ENCODE results near the gene EXOC2.

The EXOC2 gene

DNA sequence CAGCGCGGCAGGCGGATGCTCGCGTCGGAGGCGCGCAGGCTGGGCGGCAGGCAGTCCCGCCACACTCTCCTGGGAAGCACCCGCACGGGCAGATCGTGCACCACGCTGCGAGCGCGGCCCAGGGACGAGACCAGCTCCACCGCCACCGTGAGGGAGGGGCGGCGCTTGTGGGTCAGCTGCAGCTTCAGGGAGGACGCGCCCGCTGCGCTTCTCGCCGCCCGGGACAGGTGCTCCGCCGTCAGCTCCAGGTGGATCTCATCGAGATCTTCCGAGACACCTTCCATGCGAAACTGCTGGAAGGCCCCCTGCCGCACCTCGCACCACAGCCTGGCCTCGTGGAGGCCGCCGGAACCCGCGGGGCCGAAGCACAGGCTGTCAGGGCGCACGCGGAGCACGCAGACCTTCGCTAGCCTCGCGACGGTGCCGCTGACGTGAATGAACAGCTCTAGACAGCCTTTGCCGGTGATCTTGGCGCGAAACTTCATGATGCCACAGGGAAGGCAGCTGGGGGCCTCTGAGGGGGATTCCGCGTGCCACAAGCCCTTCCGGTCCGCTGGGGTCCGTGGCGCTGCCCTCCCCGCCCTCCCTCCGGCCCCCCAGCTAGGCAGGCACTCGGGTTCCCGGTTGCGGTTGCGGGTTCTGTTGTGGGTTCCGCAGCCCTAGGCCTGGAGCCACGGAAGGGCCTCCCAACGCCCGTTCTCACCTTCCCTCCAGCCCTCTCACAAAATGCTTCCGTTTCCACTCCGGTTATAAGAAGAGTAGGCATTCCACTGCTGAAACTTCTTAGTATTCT is 36.3 kb downstream of the EXOC2 start, which contains the start of gene HUS1B:
HUS1B (minus strand) TSS at position 641 of the 793 bp plus-strand sequence; CDS start at position 485, 156 bp downstream.
- Histone ChIP-seq H3K27me3 (ENCODE audit: insufficient read depth, low read length, poor library complexity) (no peaks in the 10 kb centered on the region), H4K20me1 (ENCODE audit: insufficient read depth, low read length) (peaks cover 21% of the 10 kb centered on the region), H3K9ac (ENCODE audit: low read depth, low read length) (no peak within 1 kb of the TSS), H3K4me3 (ENCODE audit: low read depth in 1 of 2, low read length in 2 of 2) (no peak within 1 kb of the TSS), H3K36me3 (ENCODE audit: insufficient read depth, low read length) (0 out of 2 replicates have a peak, but pooled peaks cover 3% of the 10 kb centered on the region), H3K4me1 (ENCODE audit: insufficient read depth, low read length) (peaks cover 23% of the 10 kb centered on the region), H3K9me3 (ENCODE audit: insufficient read depth, low read length, severe bottlenecking) (no peaks in the 10 kb centered on the region), H2AFZ (ENCODE audit: low read depth, low read length) (no peak within 1 kb of the TSS), H3K4me2 (ENCODE audit: insufficient read depth, low read length) (no peak within 1 kb of the TSS), H3K27ac (ENCODE audit: low read length) (no peak within 1 kb of the TSS), H3K79me2 (ENCODE audit: insufficient read depth, low read length) (peaks cover 20% of the 10 kb centered on the region)
- TF ChIP-seq, protein P1, sequence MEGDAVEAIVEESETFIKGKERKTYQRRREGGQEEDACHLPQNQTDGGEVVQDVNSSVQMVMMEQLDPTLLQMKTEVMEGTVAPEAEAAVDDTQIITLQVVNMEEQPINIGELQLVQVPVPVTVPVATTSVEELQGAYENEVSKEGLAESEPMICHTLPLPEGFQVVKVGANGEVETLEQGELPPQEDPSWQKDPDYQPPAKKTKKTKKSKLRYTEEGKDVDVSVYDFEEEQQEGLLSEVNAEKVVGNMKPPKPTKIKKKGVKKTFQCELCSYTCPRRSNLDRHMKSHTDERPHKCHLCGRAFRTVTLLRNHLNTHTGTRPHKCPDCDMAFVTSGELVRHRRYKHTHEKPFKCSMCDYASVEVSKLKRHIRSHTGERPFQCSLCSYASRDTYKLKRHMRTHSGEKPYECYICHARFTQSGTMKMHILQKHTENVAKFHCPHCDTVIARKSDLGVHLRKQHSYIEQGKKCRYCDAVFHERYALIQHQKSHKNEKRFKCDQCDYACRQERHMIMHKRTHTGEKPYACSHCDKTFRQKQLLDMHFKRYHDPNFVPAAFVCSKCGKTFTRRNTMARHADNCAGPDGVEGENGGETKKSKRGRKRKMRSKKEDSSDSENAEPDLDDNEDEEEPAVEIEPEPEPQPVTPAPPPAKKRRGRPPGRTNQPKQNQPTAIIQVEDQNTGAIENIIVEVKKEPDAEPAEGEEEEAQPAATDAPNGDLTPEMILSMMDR (IDR thresholded peaks at IDR 0.05; ENCODE audit: borderline replicate concordance, extremely low read depth, low read length, poor library complexity, severe bottlenecking) = no peak
- no peak for TF ChIP-seq EZH2 (IDR thresholded peaks at IDR 0.05; ENCODE audit: borderline replicate concordance, low read depth, low read length, severe bottlenecking)
- ATAC-seq (ENCODE audit: insufficient read depth, low read depth) (no peak), DNase-seq (no peak)

DNA sequence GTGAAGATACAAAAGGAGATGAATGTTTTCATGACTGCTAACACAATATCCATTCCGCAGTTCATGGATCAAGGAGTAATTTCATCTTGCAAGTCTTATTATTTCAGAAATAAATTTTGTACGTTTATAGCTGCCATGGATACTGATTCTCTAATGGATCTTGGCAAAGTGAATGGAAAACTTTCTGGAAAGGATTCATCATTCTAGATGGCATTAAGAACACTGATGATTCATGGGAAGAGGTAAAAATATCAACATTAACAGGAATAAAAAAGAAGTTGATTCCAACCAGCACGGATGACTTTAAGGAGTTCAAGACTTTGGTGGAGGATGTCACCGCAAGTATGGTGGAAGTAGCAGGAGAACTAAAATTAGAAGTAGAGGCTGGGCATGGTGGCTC is 38.8 kb downstream of the EXOC2 start:
- Histone ChIP-seq H3K4me2 (ENCODE audit: insufficient read depth, low read length) (no peak overlapping the region), H3K27me3 (ENCODE audit: insufficient read depth, low read length, poor library complexity) (no peaks in the 10 kb centered on the region), H3K4me1 (ENCODE audit: insufficient read depth, low read length) (peaks cover 2% of the 10 kb centered on the region), H3K79me2 (ENCODE audit: insufficient read depth, low read length) (peaks cover 10% of the 10 kb centered on the region), H3K9ac (ENCODE audit: low read depth, low read length) (no peak overlapping the region), H3K27ac (ENCODE audit: low read length) (no peak overlapping the region), H3K36me3 (ENCODE audit: insufficient read depth, low read length) (0 out of 2 replicates have a peak, but pooled peaks cover 3% of the 10 kb centered on the region), H3K9me3 (ENCODE audit: insufficient read depth, low read length, severe bottlenecking) (no peaks in the 10 kb centered on the region), H3K4me3 (ENCODE audit: low read depth in 1 of 2, low read length in 2 of 2) (no peak overlapping the region), H2AFZ (ENCODE audit: low read depth, low read length) (no peak overlapping the region), H4K20me1 (ENCODE audit: insufficient read depth, low read length) (peaks cover 3% of the 10 kb centered on the region; the same call in 1 of the 2 replicates)
- ATAC-seq (ENCODE audit: insufficient read depth, low read depth) (no peak), DNase-seq (no peak)
- TF ChIP-seq EZH2 (IDR thresholded peaks at IDR 0.05; ENCODE audit: borderline replicate concordance, low read depth, low read length, severe bottlenecking) = no peak
- TF ChIP-seq, protein P1 (IDR thresholded peaks at IDR 0.05; ENCODE audit: borderline replicate concordance, extremely low read depth, low read length, poor library complexity, severe bottlenecking) = no peak

GRCh38 chr6:652865-653264 is 40.1 kb downstream of the EXOC2 start:
- Histone ChIP-seq H3K27me3 (ENCODE audit: insufficient read depth, low read length, poor library complexity) (no peaks in the 10 kb centered on the region), H4K20me1 (ENCODE audit: insufficient read depth, low read length) (peaks cover 6% of the 10 kb centered on the region; the same call in 1 of the 2 replicates), H3K79me2 (ENCODE audit: insufficient read depth, low read length) (peaks cover under 1% of the 10 kb centered on the region; the same call in 1 of the 2 replicates), H2AFZ (ENCODE audit: low read depth, low read length) (no peak overlapping the region), H3K4me1 (ENCODE audit: insufficient read depth, low read length) (no peaks in the 10 kb centered on the region), H3K9ac (ENCODE audit: low read depth, low read length) (no peak overlapping the region), H3K4me3 (ENCODE audit: low read depth in 1 of 2, low read length in 2 of 2) (no peak overlapping the region), H3K9me3 (ENCODE audit: insufficient read depth, low read length, severe bottlenecking) (no peaks in the 10 kb centered on the region), H3K4me2 (ENCODE audit: insufficient read depth, low read length) (no peak overlapping the region), H3K27ac (ENCODE audit: low read length) (no peak overlapping the region), H3K36me3 (ENCODE audit: insufficient read depth, low read length) (0 out of 2 replicates have a peak, but pooled peaks cover 3% of the 10 kb centered on the region)
- DNase-seq (no peak), ATAC-seq (ENCODE audit: insufficient read depth, low read depth) (no peak)
- TF ChIP-seq, protein P1 (IDR thresholded peaks at IDR 0.05; ENCODE audit: borderline replicate concordance, extremely low read depth, low read length, poor library complexity, severe bottlenecking) = no peak
- no peak for TF ChIP-seq EZH2 (IDR thresholded peaks at IDR 0.05; ENCODE audit: borderline replicate concordance, low read depth, low read length, severe bottlenecking)
